GM23248 (cell line): ENCODE measurements around the gene ADAM12. TPM values are rescaled to one million over a fixed set of nuclear protein-coding genes. Genes with fewer than 3 reads are reported as not detected.
A peak's percentile ranks its signal among the peaks of the same experiment; 100 is the strongest.

Experiments used
- DNase-seq: peaks from one replicate; pipeline ENCODE4 v3.0.0-alpha.2; 2015
- H2AFZ ChIP-seq: fragments of 200-600 bp; sonication (generic); 2 replicates; pipeline ENCODE4 v1.6.1; 2016; ENCODE audit warnings: antibody characterized with exemption
- H3F3A ChIP-seq: fragments of 200-600 bp; sonication (generic); 2 replicates; pipeline ENCODE4 v1.6.1; 2016; ENCODE audit warnings: mild to moderate bottlenecking, antibody characterized with exemption, mixed run types; ENCODE audit not compliant: insufficient read depth
- H3K27ac ChIP-seq: fragments of 200-600 bp; sonication (generic); 2 replicates; pipeline ENCODE4 v1.5.1; 2016; ENCODE audit warnings: mild to moderate bottlenecking
- H3K27me3 ChIP-seq: fragments of 200-600 bp; sonication (generic); replicated peaks from 2 replicates; pipeline ENCODE4 v1.6.1; 2016; ENCODE audit warnings: mild to moderate bottlenecking; ENCODE audit not compliant: insufficient read depth
- H3K36me3 ChIP-seq: fragments of 200-600 bp; sonication (generic); 2 replicates; pipeline ENCODE4 v1.6.1; 2016; ENCODE audit warnings: low read depth, mild to moderate bottlenecking
- H3K4me1 ChIP-seq: fragments of 200-600 bp; sonication (generic); 2 replicates; pipeline ENCODE4 v1.6.1; 2016; ENCODE audit warnings: mild to moderate bottlenecking; ENCODE audit not compliant: insufficient read depth
- H3K4me2 ChIP-seq: fragments of 200-600 bp; sonication (generic); one replicate; pipeline ENCODE4 v1.6.1; 2016; ENCODE audit warnings: mild to moderate bottlenecking; ENCODE audit not compliant: unreplicated experiment
- H3K4me3 ChIP-seq: fragments of 200-600 bp; sonication (generic); 2 replicates; pipeline ENCODE4 v1.5.1; 2016; ENCODE audit warnings: mild to moderate bottlenecking
- H3K79me2 ChIP-seq: fragments of 200-600 bp; sonication (generic); 2 replicates; pipeline ENCODE4 v1.6.1; 2016; ENCODE audit warnings: mild to moderate bottlenecking; ENCODE audit not compliant: insufficient read depth
- H3K9ac ChIP-seq: fragments of 200-600 bp; sonication (generic); 2 replicates; pipeline ENCODE4 v1.6.1; 2016; ENCODE audit warnings: mild to moderate bottlenecking
- H3K9me2 ChIP-seq: fragments of 200-600 bp; sonication (generic); 2 replicates; pipeline ENCODE4 v1.6.1; 2016; ENCODE audit warnings: mixed run types, mild to moderate bottlenecking, moderate library complexity; ENCODE audit not compliant: insufficient read depth
- H3K9me3 ChIP-seq: fragments of 200-600 bp; sonication (generic); one replicate; pipeline ENCODE4 v1.6.1; 2017; ENCODE audit warnings: low read depth
- H4K20me1 ChIP-seq: fragments of 200-600 bp; sonication (generic); 2 replicates; pipeline ENCODE4 v1.6.0; 2016; ENCODE audit not compliant: insufficient read depth
- EZH2 ChIP-seq: fragments of 200-600 bp; sonication (generic); IDR thresholded peaks from 2 replicates; pipeline ENCODE4 v1.6.1; 2018; ENCODE audit warnings: antibody characterized with exemption, mild to moderate bottlenecking; ENCODE audit not compliant: insufficient read depth, poor library complexity, severe bottlenecking
- EZH2phosphoT487 ChIP-seq: fragments of 200-600 bp; sonication (generic); IDR thresholded peaks from 2 replicates; pipeline ENCODE4 v1.6.1; 2018; ENCODE audit warnings: antibody characterized with exemption, moderate library complexity, mild to moderate bottlenecking, low read depth; ENCODE audit not compliant: insufficient read depth
- WGBS, 2 experiments: methylation state at CpG; one replicate each; pipeline ENCODE4 v1.1.6; 2015 to 2017; ENCODE audit warnings: low lambda C conversion rate in 2 of 2, low coverage in 1 of 2; ENCODE audit errors: missing lambda C conversion rate in 2 of 2; 5-methylcytosine and 5-hydroxymethylcytosine counted together
- in situ Hi-C: fragments of 300-500 bp; cut with MboI; formaldehyde crosslinking; loops from 2 replicates; pipeline ENCODE4 v1.15.0; 2020
- polyA plus RNA-seq: library from polyadenylated mRNA; unstranded; fragments of >200 nt; fragmentation: Nextera tagmentation; extraction: Ambion mirVana; gene quantifications from 2 replicates; pipeline ENCODE4 v1.2.1, GENCODE V29; 2016
- total RNA-seq: library from RNA; depleted of rRNA; stranded (reverse); fragments of >200 nt; shearing (Covaris generic); gene quantifications from 2 replicates; pipeline ENCODE4 v1.2.3, GENCODE V29; 2014

Gene ADAM12
- total and polyA plus RNA-seq, 2 experiments from 2014 or later = 58.4 to 127 TPM

DNA sequence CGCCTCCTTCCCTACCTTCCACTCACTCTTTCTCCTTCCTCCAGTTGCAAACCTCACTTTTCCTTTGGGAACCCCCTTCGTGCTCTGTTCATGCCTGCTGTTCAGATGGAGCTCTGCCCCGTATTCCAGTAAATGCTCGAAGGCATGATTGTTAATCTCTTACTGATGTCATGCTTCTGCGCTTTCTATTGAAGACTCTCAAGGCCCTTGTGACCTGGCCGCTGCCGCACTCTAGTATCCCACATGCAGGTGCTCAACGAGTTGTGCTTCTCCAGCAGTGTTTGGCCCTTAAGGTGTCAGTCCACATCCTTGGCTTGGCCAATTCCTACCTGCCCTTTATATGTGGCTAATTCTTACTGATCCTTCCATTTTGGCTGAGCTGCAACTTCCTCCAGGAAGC is 158.6 kb downstream of the ADAM12 start:
- Histone ChIP-seq H3K9me2 (no peaks in the 10 kb centered on the region), H3K79me2 (peaks cover 90% of the 10 kb centered on the region), H2AFZ (no peak overlapping the region), H3K27ac (no peak overlapping the region), H3K4me3 (no peak overlapping the region), H3K4me2 (no peak overlapping the region), H3K27me3 (no peaks in the 10 kb centered on the region), H3K4me1 (peaks cover 34% of the 10 kb centered on the region), H3F3A (peaks cover 23% of the 10 kb centered on the region), H3K36me3 (no peaks in the 10 kb centered on the region), H3K9me3 (no peaks in the 10 kb centered on the region), H3K9ac (no peak overlapping the region), H4K20me1 (no peaks in the 10 kb centered on the region)
- WGBS, 2 experiments = 90 to 94% methylated on average over 7 to 8 of the region's 8 CpGs
- in situ Hi-C loops = no loop called here
- DNase-seq = no peak
- TF ChIP-seq EZH2phosphoT487 (no peak), EZH2 (no peak)

DNA sequence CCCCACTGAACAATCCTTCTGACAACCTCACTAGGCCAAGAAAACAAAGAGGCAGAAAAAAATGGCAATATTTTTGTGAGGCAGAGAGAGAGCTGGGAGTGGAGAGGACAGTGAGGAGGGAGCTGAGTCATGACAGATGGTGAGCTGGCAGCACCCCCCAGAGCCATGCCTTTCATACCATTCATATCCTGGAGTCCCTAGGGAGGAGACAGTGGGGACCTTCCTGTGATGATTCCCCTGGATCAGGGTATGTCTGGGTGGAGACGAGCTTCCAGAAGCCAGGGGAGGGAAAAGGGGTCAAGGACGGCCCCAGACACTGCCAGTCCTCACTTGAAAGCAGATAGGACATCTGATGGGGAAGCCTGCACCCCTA is 160.5 kb downstream of the ADAM12 start:
- no peaks in the 10 kb centered on the region for H3K9me3 ChIP-seq

DNA sequence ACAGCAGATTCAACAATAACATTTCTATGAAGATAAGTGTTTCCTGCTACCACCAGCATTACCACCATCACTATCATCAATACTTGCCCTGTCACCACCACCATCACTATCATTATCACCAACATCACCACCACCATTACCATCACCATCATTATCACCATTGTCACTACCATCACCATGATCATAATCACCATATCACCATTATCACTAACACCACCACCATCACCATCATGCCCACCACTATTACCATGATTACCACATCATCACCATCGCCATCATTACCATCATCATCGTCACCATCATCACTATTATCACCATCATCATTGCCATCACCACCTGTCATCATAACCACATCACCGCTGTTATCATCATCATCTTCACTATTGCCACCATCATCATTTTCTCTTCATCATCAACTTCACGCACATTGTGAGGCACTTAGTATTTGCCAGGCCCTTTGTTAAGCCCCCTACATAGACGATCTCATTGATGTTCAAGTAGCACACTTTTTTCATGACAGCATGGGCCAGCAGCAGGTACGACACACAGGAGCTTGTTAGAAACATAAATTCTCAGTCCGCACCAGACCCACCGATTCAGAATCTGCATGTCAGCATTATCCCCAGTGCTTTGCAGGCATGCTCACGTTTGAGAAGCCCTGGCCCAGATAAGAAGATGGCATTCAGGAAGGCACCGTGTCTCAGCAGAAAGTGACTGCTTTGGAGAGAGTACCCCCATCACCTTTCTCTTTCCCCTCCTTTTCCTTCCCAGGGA is 161.1 kb downstream of the ADAM12 start:
- Histone ChIP-seq H3K27me3 (no peaks in the 10 kb centered on the region), H3K27ac (peak overlapping the region; percentile 86), H3K4me3 (no peak overlapping the region), H3K36me3 (no peaks in the 10 kb centered on the region), H3K4me2 (no peak overlapping the region), H3K9me3 (no peaks in the 10 kb centered on the region), H3K4me1 (peaks cover 49% of the 10 kb centered on the region), H3K79me2 (peaks cover 78% of the 10 kb centered on the region), H3K9me2 (no peaks in the 10 kb centered on the region), H3F3A (peaks cover 41% of the 10 kb centered on the region), H3K9ac (peak overlapping the region; percentile 56; the same call in 1 of the 2 replicates), H4K20me1 (no peaks in the 10 kb centered on the region), H2AFZ (no peak overlapping the region)
- WGBS, 2 experiments = 76 to 79% methylated on average over 10 of the region's 10 CpGs
- no peak for TF ChIP-seq EZH2phosphoT487
- DNase-seq = no peak
- in situ Hi-C loops = no loop called here

More for the DNA sequence above, 160.5 kb downstream of the ADAM12 start:
- peak overlapping the region; percentile 56 for H3K9ac ChIP-seq
- no peaks in the 10 kb centered on the region for H3K27me3 ChIP-seq
- peaks cover 44% of the 10 kb centered on the region for H3K4me1 ChIP-seq
- peaks cover 84% of the 10 kb centered on the region for H3K79me2 ChIP-seq
- WGBS, 2 experiments = 27 to 51% methylated on average over 2 of the region's 2 CpGs
- no peaks in the 10 kb centered on the region for H3K36me3 ChIP-seq
- no peaks in the 10 kb centered on the region for H4K20me1 ChIP-seq
- DNase-seq = peak; percentile 90
- no peak overlapping the region for H3K4me3 ChIP-seq
- peak overlapping the region; percentile 86 for H3K27ac ChIP-seq
- peaks cover 35% of the 10 kb centered on the region for H3F3A ChIP-seq
- no peak overlapping the region for H3K4me2 ChIP-seq
- no peak for TF ChIP-seq EZH2phosphoT487
- TF ChIP-seq EZH2 = no peak
- H3K9me2 ChIP-seq = no peaks in the 10 kb centered on the region
- no peak overlapping the region for H2AFZ ChIP-seq
- in situ Hi-C loops = no loop called here

DNA sequence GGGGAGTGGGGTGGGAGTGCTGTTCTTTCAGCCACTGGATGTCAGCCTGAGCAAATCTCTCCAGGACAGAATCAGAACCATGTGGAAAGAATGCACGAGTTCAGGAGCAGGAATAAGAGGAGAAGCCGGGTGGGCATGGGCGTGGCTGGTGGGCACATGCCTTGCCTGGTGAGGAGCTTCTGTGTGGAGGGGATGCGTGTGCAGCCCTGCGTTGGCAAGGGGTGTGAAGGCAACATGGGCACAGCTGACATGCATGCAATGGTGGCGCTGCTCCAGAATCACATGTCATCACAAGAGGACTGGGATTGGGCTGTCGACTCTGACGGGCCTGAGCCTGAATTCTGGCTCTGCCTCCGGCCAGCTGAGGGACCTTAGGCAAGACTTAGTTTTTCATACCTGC is 162.1 kb downstream of the ADAM12 start:
- Histone ChIP-seq H3K4me1 (peaks cover 53% of the 10 kb centered on the region), H3K9me2 (no peaks in the 10 kb centered on the region), H3F3A (peaks cover 50% of the 10 kb centered on the region), H2AFZ (no peak overlapping the region), H3K36me3 (no peaks in the 10 kb centered on the region), H3K9me3 (no peaks in the 10 kb centered on the region), H3K4me3 (no peak overlapping the region), H3K79me2 (peaks cover 76% of the 10 kb centered on the region), H3K4me2 (no peak overlapping the region), H3K27me3 (no peaks in the 10 kb centered on the region), H3K27ac (peak overlapping the region; percentile 9; the same call in 1 of the 2 replicates), H4K20me1 (no peaks in the 10 kb centered on the region), H3K9ac (no peak overlapping the region)
- 69 to 77% methylated on average over 6 to 9 of the region's 9 CpGs for WGBS, 2 experiments
- TF ChIP-seq EZH2phosphoT487 = no peak
- no peak for TF ChIP-seq EZH2
- in situ Hi-C loops = no loop called here
- DNase-seq = no peak

DNA sequence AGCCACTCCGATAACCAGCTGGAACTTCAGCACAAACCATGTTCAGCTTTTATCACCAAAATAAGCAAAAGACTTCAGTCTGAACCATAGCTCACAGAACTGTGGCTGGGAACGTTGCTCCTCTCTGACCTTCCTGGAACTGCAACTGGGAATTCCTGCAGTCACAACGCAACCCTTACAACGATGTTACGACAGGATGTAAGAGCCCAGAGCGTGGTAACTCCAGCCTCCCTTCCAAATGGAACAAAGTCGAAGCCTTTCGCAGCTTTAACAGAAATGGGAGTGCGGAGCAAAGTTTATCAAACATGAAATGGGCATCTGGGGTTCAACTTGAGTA is 162.6 kb downstream of the ADAM12 start:
- no peak for DNase-seq

More for the DNA sequence above, 162.6 kb downstream of the ADAM12 start:
- no peaks in the 10 kb centered on the region for H3K9me3 ChIP-seq
- no peak overlapping the region for H2AFZ ChIP-seq
- H3K27ac ChIP-seq = no peak overlapping the region
- no peak overlapping the region for H3K9ac ChIP-seq
- no peak overlapping the region for H3K4me3 ChIP-seq
- H3K4me2 ChIP-seq = no peak overlapping the region
- peaks cover 50% of the 10 kb centered on the region for H3F3A ChIP-seq
- no peaks in the 10 kb centered on the region for H3K27me3 ChIP-seq
- H3K36me3 ChIP-seq = no peaks in the 10 kb centered on the region
- no peaks in the 10 kb centered on the region for H3K9me2 ChIP-seq
- WGBS, 2 experiments = 95 to 98% methylated on average over 9 of the region's 9 CpGs
- TF ChIP-seq EZH2 (no peak), EZH2phosphoT487 (no peak)
- in situ Hi-C loops = no loop called here
- H3K4me1 ChIP-seq = peaks cover 50% of the 10 kb centered on the region
- H4K20me1 ChIP-seq = no peaks in the 10 kb centered on the region
- H3K79me2 ChIP-seq = peaks cover 75% of the 10 kb centered on the region
